Measurements from ENCODE around the gene SLC30A7.
"Not testable (repeated sequence)": the region's sequence is repeated elsewhere in the genome, so short reads cannot be mapped to it uniquely, and the experiment has no call there.

DNA sequence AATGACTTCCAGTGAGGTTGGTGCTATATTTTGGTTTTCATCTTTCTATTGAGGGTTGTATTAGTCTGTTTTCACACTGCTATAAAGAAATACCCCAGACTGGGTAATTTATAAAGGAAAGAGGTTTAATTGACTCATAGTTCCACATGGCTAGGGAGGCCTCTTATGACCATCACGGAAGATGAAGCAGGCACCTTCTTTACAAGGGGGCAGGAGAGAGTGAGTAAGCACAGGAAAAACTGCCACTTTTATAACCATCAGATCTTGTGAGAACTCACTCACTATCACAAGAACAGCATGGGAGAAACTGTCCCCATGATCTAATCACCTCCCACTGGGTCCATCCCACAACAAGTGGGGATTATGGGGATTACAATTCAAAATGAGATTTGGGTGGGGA, 6.9 kb upstream of the SLC30A7 start:
- not testable (repeated sequence) for TF ChIP-seq ZNF546 (CRISPR knock-in tag; conservative IDR thresholded peaks at IDR 0.05); GATAD1 (CRISPR knock-in tag; IDR thresholded peaks at IDR 0.05); ZSCAN20 (CRISPR knock-in tag; IDR thresholded peaks at IDR 0.05; ENCODE audit: borderline replicate concordance)
- TF ChIP-seq, protein P1, sequence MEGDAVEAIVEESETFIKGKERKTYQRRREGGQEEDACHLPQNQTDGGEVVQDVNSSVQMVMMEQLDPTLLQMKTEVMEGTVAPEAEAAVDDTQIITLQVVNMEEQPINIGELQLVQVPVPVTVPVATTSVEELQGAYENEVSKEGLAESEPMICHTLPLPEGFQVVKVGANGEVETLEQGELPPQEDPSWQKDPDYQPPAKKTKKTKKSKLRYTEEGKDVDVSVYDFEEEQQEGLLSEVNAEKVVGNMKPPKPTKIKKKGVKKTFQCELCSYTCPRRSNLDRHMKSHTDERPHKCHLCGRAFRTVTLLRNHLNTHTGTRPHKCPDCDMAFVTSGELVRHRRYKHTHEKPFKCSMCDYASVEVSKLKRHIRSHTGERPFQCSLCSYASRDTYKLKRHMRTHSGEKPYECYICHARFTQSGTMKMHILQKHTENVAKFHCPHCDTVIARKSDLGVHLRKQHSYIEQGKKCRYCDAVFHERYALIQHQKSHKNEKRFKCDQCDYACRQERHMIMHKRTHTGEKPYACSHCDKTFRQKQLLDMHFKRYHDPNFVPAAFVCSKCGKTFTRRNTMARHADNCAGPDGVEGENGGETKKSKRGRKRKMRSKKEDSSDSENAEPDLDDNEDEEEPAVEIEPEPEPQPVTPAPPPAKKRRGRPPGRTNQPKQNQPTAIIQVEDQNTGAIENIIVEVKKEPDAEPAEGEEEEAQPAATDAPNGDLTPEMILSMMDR (CRISPR knock-in tag; IDR thresholded peaks at IDR 0.05): not testable (repeated sequence)
- TF ChIP-seq, protein P2, sequence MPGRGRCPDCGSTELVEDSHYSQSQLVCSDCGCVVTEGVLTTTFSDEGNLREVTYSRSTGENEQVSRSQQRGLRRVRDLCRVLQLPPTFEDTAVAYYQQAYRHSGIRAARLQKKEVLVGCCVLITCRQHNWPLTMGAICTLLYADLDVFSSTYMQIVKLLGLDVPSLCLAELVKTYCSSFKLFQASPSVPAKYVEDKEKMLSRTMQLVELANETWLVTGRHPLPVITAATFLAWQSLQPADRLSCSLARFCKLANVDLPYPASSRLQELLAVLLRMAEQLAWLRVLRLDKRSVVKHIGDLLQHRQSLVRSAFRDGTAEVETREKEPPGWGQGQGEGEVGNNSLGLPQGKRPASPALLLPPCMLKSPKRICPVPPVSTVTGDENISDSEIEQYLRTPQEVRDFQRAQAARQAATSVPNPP (CRISPR knock-in tag; IDR thresholded peaks at IDR 0.05): not testable (repeated sequence)
